ENCODE data around the gene ZNF814.
"Not testable (repeated sequence)": the region's sequence is repeated elsewhere in the genome, so short reads cannot be mapped to it uniquely, and the experiment has no call there.

The ZNF814 gene

GRCh38 chr19:57907394-57907793 is 18.6 kb upstream of the ZNF814 start:
- TF ChIP-seq, protein P1, sequence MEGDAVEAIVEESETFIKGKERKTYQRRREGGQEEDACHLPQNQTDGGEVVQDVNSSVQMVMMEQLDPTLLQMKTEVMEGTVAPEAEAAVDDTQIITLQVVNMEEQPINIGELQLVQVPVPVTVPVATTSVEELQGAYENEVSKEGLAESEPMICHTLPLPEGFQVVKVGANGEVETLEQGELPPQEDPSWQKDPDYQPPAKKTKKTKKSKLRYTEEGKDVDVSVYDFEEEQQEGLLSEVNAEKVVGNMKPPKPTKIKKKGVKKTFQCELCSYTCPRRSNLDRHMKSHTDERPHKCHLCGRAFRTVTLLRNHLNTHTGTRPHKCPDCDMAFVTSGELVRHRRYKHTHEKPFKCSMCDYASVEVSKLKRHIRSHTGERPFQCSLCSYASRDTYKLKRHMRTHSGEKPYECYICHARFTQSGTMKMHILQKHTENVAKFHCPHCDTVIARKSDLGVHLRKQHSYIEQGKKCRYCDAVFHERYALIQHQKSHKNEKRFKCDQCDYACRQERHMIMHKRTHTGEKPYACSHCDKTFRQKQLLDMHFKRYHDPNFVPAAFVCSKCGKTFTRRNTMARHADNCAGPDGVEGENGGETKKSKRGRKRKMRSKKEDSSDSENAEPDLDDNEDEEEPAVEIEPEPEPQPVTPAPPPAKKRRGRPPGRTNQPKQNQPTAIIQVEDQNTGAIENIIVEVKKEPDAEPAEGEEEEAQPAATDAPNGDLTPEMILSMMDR (IDR thresholded peaks at IDR 0.05; ENCODE audit: insufficient read depth, missing control alignments) = no peak
- FAIRE-seq = no peak
- DNase-seq (ENCODE audit: insufficient read length, low spot score) = no peak

DNA sequence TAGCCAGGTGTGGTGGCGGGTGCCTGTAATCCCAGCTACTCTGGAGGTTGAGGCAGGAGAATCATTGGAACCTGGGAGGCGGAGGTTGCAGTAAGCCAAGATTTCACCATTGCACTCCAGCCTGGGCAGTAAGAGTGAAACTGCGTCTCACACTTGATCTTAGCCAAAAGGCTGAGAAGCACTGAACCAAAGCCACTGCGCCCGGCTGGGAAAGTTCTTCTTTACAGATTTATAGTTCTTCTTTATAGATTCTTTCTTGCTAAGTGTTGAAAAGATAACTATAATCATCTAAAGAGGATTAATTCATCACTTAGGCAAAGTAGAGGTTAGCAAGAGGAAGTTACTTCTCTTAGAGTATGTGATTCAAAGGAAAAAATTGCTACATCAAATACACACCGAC is 16.4 kb upstream of the ZNF814 start:
- FAIRE-seq (no peak), DNase-seq (ENCODE audit: insufficient read length, low spot score) (no peak)
- TF ChIP-seq, protein P1 (IDR thresholded peaks at IDR 0.05; ENCODE audit: insufficient read depth, missing control alignments) = no peak

GRCh38 chr19:57903618-57904184 is 14.9 kb upstream of the ZNF814 start:
- FAIRE-seq (no peak), DNase-seq (ENCODE audit: insufficient read length, low spot score) (no peak)
- TF ChIP-seq, protein P1 (IDR thresholded peaks at IDR 0.05; ENCODE audit: insufficient read depth, missing control alignments) = no peak

- TF ChIP-seq, protein P1 (IDR thresholded peaks at IDR 0.05; ENCODE audit: insufficient read depth, missing control alignments) = no peak
- DNase-seq (ENCODE audit: insufficient read length, low spot score) = no peak
- no peak for FAIRE-seq
These were observed 11.5 kb upstream of the ZNF814 start for GRCh38 chr19:57900311-57900710.

DNA sequence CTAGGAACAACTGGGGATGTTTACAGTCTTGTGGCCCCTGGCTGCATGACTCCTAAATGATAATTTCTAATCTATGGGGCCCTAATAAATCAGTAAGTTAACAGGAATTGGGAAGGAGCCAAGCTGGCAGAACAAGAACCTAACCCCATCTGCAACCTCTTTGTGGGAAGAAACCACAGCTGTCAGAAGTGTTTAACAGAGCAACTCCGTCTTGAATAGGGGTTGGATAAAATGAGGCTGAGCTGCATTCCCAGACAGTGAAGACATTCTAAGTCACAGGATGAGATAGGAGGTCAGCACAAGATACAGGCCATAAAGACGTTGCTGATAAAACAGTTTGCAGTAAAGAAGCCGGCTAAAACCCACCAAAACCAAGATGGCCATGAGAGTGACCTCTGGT is 1.9 kb upstream of the ZNF814 start:
- not testable (repeated sequence) for DNase-seq (ENCODE audit: insufficient read length, low spot score); FAIRE-seq

GRCh38 chr19:57888107-57888559 is 704 bp downstream of the ZNF814 start:
- DNase-seq (ENCODE audit: insufficient read length, low spot score) = no peak
- TF ChIP-seq, protein P1 (IDR thresholded peaks at IDR 0.05; ENCODE audit: insufficient read depth, missing control alignments) = no peak
- FAIRE-seq = peak; percentile 67

GRCh38 chr19:57887195-57887941 is 1.5 kb downstream of the ZNF814 start:
- TF ChIP-seq, protein P1 (IDR thresholded peaks at IDR 0.05; ENCODE audit: insufficient read depth, missing control alignments) = peak; percentile 12
- no peak for DNase-seq (ENCODE audit: insufficient read length, low spot score)
- FAIRE-seq = no peak
